Endothelial cell (in vitro differentiated cells): Measurements from ENCODE around the gene MPDU1. TPM values are rescaled to one million over a fixed set of nuclear protein-coding genes. Genes with fewer than 3 reads are reported as not detected.

Source experiments
- DNase-seq: peaks from one replicate; pipeline ENCODE4 v3.0.0; 2021; ENCODE audit warnings: low spot score
- H3K27ac Mint-ChIP-seq: one replicate; pipeline ENCODE4 v1.8.0; 2021; ENCODE audit warnings: mixed read lengths, inconsistent platforms; ENCODE audit not compliant: unreplicated experiment
- H3K27me3 Mint-ChIP-seq: one replicate; pipeline ENCODE4 v1.8.0; 2021; ENCODE audit warnings: mild to moderate bottlenecking, moderate library complexity, mixed read lengths, inconsistent platforms; ENCODE audit not compliant: unreplicated experiment
- H3K36me3 Mint-ChIP-seq: one replicate; pipeline ENCODE4 v1.8.0; 2021; ENCODE audit warnings: mild to moderate bottlenecking, low read depth, mixed read lengths, inconsistent platforms; ENCODE audit not compliant: unreplicated experiment
- H3K4me1 Mint-ChIP-seq: one replicate; pipeline ENCODE4 v1.8.0; 2021; ENCODE audit warnings: mild to moderate bottlenecking, mixed read lengths, inconsistent platforms; ENCODE audit not compliant: unreplicated experiment
- H3K4me3 Mint-ChIP-seq: one replicate; pipeline ENCODE4 v1.8.0; 2021; ENCODE audit warnings: mild to moderate bottlenecking, mixed read lengths, inconsistent platforms; ENCODE audit not compliant: unreplicated experiment
- H3K9me3 Mint-ChIP-seq: one replicate; pipeline ENCODE4 v1.8.0; 2021; ENCODE audit warnings: mixed read lengths, inconsistent platforms; ENCODE audit not compliant: unreplicated experiment
- CTCF ChIP-seq: fragments of 200-600 bp; sonication (generic); IDR thresholded peaks from one replicate; pipeline ENCODE4 v1.5.0; 2021; ENCODE audit warnings: antibody characterized with exemption; ENCODE audit not compliant: unreplicated experiment
- total RNA-seq: library from RNA; stranded (reverse); fragmentation: NEBNext Ultra II Directional; extraction: Animal tissue kit (Norgen Biotek cat#: 25700); gene quantifications from one replicate; pipeline ENCODE4 v1.2.1, GENCODE V29; 2021; ENCODE audit not compliant: unreplicated experiment

Gene MPDU1
- total RNA-seq, 1 donor from 2014 or later: 51.8 TPM

- peaks cover 25% of the 10 kb centered on the region for H3K4me1 Mint-ChIP-seq
- H3K9me3 Mint-ChIP-seq: no peaks in the 10 kb centered on the region
- no peak overlapping the region for H3K4me3 Mint-ChIP-seq
- H3K27ac Mint-ChIP-seq: no peak overlapping the region
- DNase-seq: no peak
- H3K27me3 Mint-ChIP-seq: peaks cover 7% of the 10 kb centered on the region
- no peak for TF ChIP-seq CTCF
- peaks cover 3% of the 10 kb centered on the region for H3K36me3 Mint-ChIP-seq
These were observed 31.0 kb upstream of the MPDU1 start for GRCh38 chr17:7552621-7553051.

- peaks cover 3% of the 10 kb centered on the region for H3K36me3 Mint-ChIP-seq
- no peak for DNase-seq
- peak overlapping the region; percentile 6 for H3K27ac Mint-ChIP-seq
- H3K4me1 Mint-ChIP-seq: peaks cover 30% of the 10 kb centered on the region
- H3K4me3 Mint-ChIP-seq: no peak overlapping the region
- no peaks in the 10 kb centered on the region for H3K9me3 Mint-ChIP-seq
- TF ChIP-seq CTCF: no peak
- H3K27me3 Mint-ChIP-seq: peaks cover 6% of the 10 kb centered on the region
These were observed 30.3 kb upstream of the MPDU1 start for GRCh38 chr17:7553356-7553755.

GRCh38 chr17:7555320-7555948 lies 28.2 kb upstream of the MPDU1 start:
- Mint-ChIP-seq H3K4me3 (peak overlapping the region; percentile 47), H3K36me3 (peaks cover 3% of the 10 kb centered on the region), H3K9me3 (no peaks in the 10 kb centered on the region), H3K27ac (peak overlapping the region; percentile 48), H3K27me3 (peaks cover 10% of the 10 kb centered on the region), H3K4me1 (peaks cover 31% of the 10 kb centered on the region)
- TF ChIP-seq CTCF: no peak
- no peak for DNase-seq

- H3K36me3 Mint-ChIP-seq: no peaks in the 10 kb centered on the region
- no peaks in the 10 kb centered on the region for H3K9me3 Mint-ChIP-seq
- no peak overlapping the region for H3K27ac Mint-ChIP-seq
- no peak overlapping the region for H3K4me3 Mint-ChIP-seq
- no peak for DNase-seq
- H3K27me3 Mint-ChIP-seq: peaks cover 13% of the 10 kb centered on the region
- TF ChIP-seq CTCF: no peak
- peaks cover 38% of the 10 kb centered on the region for H3K4me1 Mint-ChIP-seq
These were observed 27.0 kb upstream of the MPDU1 start for GRCh38 chr17:7556627-7557026.

GRCh38 chr17:7557147-7557764 lies 26.4 kb upstream of the MPDU1 start:
- no peak for TF ChIP-seq CTCF
- peak overlapping the region; percentile 67 for H3K4me3 Mint-ChIP-seq
- DNase-seq: no peak
- peaks cover 38% of the 10 kb centered on the region for H3K4me1 Mint-ChIP-seq
- no peaks in the 10 kb centered on the region for H3K9me3 Mint-ChIP-seq
- H3K36me3 Mint-ChIP-seq: no peaks in the 10 kb centered on the region
- H3K27ac Mint-ChIP-seq: no peak overlapping the region
- peaks cover 13% of the 10 kb centered on the region for H3K27me3 Mint-ChIP-seq
